HepG2 (cell line): ENCODE measurements around the gene RBP5. TPM values are rescaled to one million over a fixed set of nuclear protein-coding genes. Genes with fewer than 3 reads are reported as not detected.

Source experiments
- ARHGAP35 ChIP-seq: sonication (generic); formaldehyde crosslinking; IDR thresholded peaks from 2 replicates; pipeline ENCODE4 v1.9.0; 2022; ENCODE audit warnings: mild to moderate bottlenecking, inconsistent platforms, moderate library complexity, missing genetic modification reagents, borderline replicate concordance
- CCAR2 ChIP-seq: fragments of 200-400 bp; formaldehyde crosslinking; optimal IDR thresholded peaks from 2 replicates; pipeline ENCODE3; 2018; ENCODE audit warnings: low read depth, mild to moderate bottlenecking, low read length, moderate library complexity
- FOXK2 ChIP-seq: fragments of 450-650 bp; IDR thresholded peaks from 2 replicates; pipeline ENCODE4 v1.6.1; 2016
- REPIN1 ChIP-seq: sonication (generic); formaldehyde crosslinking; IDR thresholded peaks from 2 replicates; pipeline ENCODE4 v1.8.0; 2022; ENCODE audit warnings: missing genetic modification reagents, low read depth, mild to moderate bottlenecking, borderline replicate concordance
- REXO4 ChIP-seq: sonication (generic); formaldehyde crosslinking; IDR thresholded peaks from 2 replicates; pipeline ENCODE4 v1.8.0; 2022; ENCODE audit warnings: missing genetic modification reagents, mild to moderate bottlenecking, borderline replicate concordance
- SMARCE1 ChIP-seq: fragments of 450-650 bp; IDR thresholded peaks from 2 replicates; pipeline ENCODE4 v1.6.1; 2017; ENCODE audit warnings: borderline replicate concordance
- SRF ChIP-seq: IDR thresholded peaks from 2 replicates; pipeline ENCODE4 v1.6.1; 2011; ENCODE audit warnings: mild to moderate bottlenecking, low read depth, low read length, moderate library complexity
- THYN1 ChIP-seq: sonication (generic); formaldehyde crosslinking; IDR thresholded peaks from 2 replicates; pipeline ENCODE4 v1.8.1; 2023; ENCODE audit warnings: low read depth, mild to moderate bottlenecking, moderate library complexity, missing genetic modification reagents, borderline replicate concordance
- ZFP1 ChIP-seq: IDR thresholded peaks from 2 replicates; pipeline ENCODE4 v1.6.1; 2016
- ZNF234 ChIP-seq: sonication (generic); formaldehyde crosslinking; conservative IDR thresholded peaks from 2 replicates; pipeline ENCODE4 v1.5.1; 2020; ENCODE audit warnings: mild to moderate bottlenecking, missing genetic modification reagents
- ZNF362 ChIP-seq: sonication (generic); formaldehyde crosslinking; IDR thresholded peaks from 2 replicates; pipeline ENCODE4 v1.4.0; 2020; ENCODE audit warnings: missing genetic modification reagents, mild to moderate bottlenecking, borderline replicate concordance
- ZNF720 ChIP-seq: sonication (generic); formaldehyde crosslinking; IDR thresholded peaks from 2 replicates; pipeline ENCODE4 v1.4.0; 2020; ENCODE audit warnings: missing genetic modification reagents
- polyA plus RNA-seq, 8 experiments: library from polyadenylated mRNA; depleted of rRNA in 3 of 8; stranded (reverse) in 7 of 8; unstranded in 1 of 8; fragments of >200 nt; fragmentation: Illumina TruSeq in 4 of 8; extraction: Trizol in 4 of 8; gene quantifications; 2 replicates each; pipeline versions ENCODE4 v1.2.1 to v1.2.3, GENCODE V29; 2011 to 2016; ENCODE audit warnings: low read depth in 4 of 8, missing spikeins in 1 of 8, mixed read lengths in 1 of 8; ENCODE audit not compliant: insufficient read depth in 1 of 8
- total RNA-seq, 5 experiments: library from RNA; depleted of rRNA; stranded (reverse); fragments of >200 nt; fragmentation: Illumina TruSeq; extraction: Trizol; gene quantifications; 2 replicates each; pipeline ENCODE4 v1.2.3, GENCODE V29; 2016; ENCODE audit warnings: low read depth in 1 of 5
- TF ChIP-seq, protein P1 (sequence below), 2 experiments: sonication (generic) in 1 of 2; formaldehyde crosslinking in 1 of 2; IDR thresholded peaks; 2 replicates each; pipeline versions ENCODE4 v1.6.1 to v1.9.0; 2014 to 2022; ENCODE audit warnings: antibody characterized with exemption in 1 of 2, borderline replicate concordance in 1 of 2, inconsistent platforms in 1 of 2, low read depth in 1 of 2, missing genetic modification reagents in 1 of 2
- TF ChIP-seq, protein P2 (sequence below): sonication (generic); formaldehyde crosslinking; conservative IDR thresholded peaks from 2 replicates; pipeline ENCODE4 v1.4.0; 2020; ENCODE audit warnings: missing genetic modification reagents
- TF ChIP-seq, protein P3 (sequence below): sonication (generic); formaldehyde crosslinking; IDR thresholded peaks from 2 replicates; pipeline ENCODE4 v1.5.0; 2020; ENCODE audit warnings: mild to moderate bottlenecking, missing genetic modification reagents

RBP5 gene
- total and polyA plus RNA-seq, 2 of the 13 experiments (the other 11 are each of a cell fraction or from before 2014, with no cell fraction given), result 13.8 to 19.8 TPM

GRCh38 chr12:7108796-7109571 lies 19.7 kb downstream of the RBP5 start, which contains the start of gene C1RL (continued):
- TF ChIP-seq, protein P1, sequence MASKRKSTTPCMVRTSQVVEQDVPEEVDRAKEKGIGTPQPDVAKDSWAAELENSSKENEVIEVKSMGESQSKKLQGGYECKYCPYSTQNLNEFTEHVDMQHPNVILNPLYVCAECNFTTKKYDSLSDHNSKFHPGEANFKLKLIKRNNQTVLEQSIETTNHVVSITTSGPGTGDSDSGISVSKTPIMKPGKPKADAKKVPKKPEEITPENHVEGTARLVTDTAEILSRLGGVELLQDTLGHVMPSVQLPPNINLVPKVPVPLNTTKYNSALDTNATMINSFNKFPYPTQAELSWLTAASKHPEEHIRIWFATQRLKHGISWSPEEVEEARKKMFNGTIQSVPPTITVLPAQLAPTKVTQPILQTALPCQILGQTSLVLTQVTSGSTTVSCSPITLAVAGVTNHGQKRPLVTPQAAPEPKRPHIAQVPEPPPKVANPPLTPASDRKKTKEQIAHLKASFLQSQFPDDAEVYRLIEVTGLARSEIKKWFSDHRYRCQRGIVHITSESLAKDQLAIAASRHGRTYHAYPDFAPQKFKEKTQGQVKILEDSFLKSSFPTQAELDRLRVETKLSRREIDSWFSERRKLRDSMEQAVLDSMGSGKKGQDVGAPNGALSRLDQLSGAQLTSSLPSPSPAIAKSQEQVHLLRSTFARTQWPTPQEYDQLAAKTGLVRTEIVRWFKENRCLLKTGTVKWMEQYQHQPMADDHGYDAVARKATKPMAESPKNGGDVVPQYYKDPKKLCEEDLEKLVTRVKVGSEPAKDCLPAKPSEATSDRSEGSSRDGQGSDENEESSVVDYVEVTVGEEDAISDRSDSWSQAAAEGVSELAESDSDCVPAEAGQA (IDR thresholded peaks at IDR 0.05; ENCODE audit: low read depth), result peak; percentile 43; the same call in 1 of the 2 replicates
- TF ChIP-seq, protein P1 (CRISPR knock-in tag; IDR thresholded peaks at IDR 0.05; ENCODE audit: borderline replicate concordance), result no peak
- no peak for TF ChIP-seq FOXK2
- TF ChIP-seq, protein P2, sequence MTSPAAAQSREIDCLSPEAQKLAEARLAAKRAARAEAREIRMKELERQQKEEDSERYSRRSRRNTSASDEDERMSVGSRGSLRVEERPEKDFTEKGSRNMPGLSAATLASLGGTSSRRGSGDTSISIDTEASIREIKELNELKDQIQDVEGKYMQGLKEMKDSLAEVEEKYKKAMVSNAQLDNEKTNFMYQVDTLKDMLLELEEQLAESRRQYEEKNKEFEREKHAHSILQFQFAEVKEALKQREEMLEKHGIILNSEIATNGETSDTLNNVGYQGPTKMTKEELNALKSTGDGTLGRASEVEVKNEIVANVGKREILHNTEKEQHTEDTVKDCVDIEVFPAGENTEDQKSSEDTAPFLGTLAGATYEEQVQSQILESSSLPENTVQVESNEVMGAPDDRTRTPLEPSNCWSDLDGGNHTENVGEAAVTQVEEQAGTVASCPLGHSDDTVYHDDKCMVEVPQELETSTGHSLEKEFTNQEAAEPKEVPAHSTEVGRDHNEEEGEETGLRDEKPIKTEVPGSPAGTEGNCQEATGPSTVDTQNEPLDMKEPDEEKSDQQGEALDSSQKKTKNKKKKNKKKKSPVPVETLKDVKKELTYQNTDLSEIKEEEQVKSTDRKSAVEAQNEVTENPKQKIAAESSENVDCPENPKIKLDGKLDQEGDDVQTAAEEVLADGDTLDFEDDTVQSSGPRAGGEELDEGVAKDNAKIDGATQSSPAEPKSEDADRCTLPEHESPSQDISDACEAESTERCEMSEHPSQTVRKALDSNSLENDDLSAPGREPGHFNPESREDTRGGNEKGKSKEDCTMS (CRISPR knock-in tag), result no peak
- peak; percentile 75; the same call in 1 of the 2 replicates for TF ChIP-seq REPIN1 (CRISPR knock-in tag)
- peak; percentile 45; the same call in 1 of the 2 replicates for TF ChIP-seq ZFP1 (CRISPR knock-in tag)
- no peak for TF ChIP-seq ARHGAP35
- TF ChIP-seq CCAR2, result peak; percentile 73
- no peak for TF ChIP-seq SMARCE1
- no peak for TF ChIP-seq ZNF362 (CRISPR knock-in tag)
- no peak for TF ChIP-seq SRF
- TF ChIP-seq, protein P3, sequence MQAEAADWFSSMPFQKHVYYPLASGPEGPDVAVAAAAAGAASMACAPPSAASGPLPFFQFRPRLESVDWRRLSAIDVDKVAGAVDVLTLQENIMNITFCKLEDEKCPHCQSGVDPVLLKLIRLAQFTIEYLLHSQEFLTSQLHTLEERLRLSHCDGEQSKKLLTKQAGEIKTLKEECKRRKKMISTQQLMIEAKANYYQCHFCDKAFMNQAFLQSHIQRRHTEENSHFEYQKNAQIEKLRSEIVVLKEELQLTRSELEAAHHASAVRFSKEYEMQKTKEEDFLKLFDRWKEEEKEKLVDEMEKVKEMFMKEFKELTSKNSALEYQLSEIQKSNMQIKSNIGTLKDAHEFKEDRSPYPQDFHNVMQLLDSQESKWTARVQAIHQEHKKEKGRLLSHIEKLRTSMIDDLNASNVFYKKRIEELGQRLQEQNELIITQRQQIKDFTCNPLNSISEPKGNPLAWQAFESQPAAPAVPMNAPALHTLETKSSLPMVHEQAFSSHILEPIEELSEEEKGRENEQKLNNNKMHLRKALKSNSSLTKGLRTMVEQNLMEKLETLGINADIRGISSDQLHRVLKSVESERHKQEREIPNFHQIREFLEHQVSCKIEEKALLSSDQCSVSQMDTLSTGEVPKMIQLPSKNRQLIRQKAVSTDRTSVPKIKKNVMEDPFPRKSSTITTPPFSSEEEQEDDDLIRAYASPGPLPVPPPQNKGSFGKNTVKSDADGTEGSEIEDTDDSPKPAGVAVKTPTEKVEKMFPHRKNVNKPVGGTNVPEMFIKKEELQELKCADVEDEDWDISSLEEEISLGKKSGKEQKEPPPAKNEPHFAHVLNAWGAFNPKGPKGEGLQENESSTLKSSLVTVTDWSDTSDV (CRISPR knock-in tag), result no peak
- TF ChIP-seq THYN1 (CRISPR knock-in tag), result no peak
- TF ChIP-seq ZNF720 (CRISPR knock-in tag), result no peak
- TF ChIP-seq REXO4 (CRISPR knock-in tag), result no peak
- TF ChIP-seq ZNF234 (CRISPR knock-in tag), result no peak
